SU-DHL-6 (cell line): ENCODE results near the gene SLC6A8.

Experiments
- H2AFZ ChIP-seq: fragments of 200-600 bp; sonication (generic); 2 replicates; pipeline ENCODE4 v1.6.1; 2014; ENCODE audit warnings: low read depth, mild to moderate bottlenecking, moderate library complexity, mixed read lengths, antibody characterized with exemption, low read length; ENCODE audit not compliant: severe bottlenecking
- H3F3A ChIP-seq: fragments of 200-600 bp; shearing (Covaris generic); 2 replicates; pipeline ENCODE4 v1.6.0; 2016; ENCODE audit warnings: antibody characterized with exemption, mild to moderate bottlenecking; ENCODE audit not compliant: insufficient read depth
- H3K27ac ChIP-seq: fragments of 200-600 bp; sonication (generic); 2 replicates; pipeline ENCODE4 v1.5.1; 2016; ENCODE audit warnings: low read depth, mild to moderate bottlenecking, low read length, moderate library complexity, mixed read lengths
- H3K27me3 ChIP-seq: fragments of 200-600 bp; sonication (generic), shearing (Covaris generic); 2 replicates; pipeline ENCODE4 v1.6.0; 2014; ENCODE audit warnings: mild to moderate bottlenecking, low read length
- H3K36me3 ChIP-seq: fragments of 200-600 bp; sonication (generic); 2 replicates; pipeline ENCODE4 v1.6.1; 2014; ENCODE audit warnings: mild to moderate bottlenecking, low read length, mixed read lengths
- H3K4me2 ChIP-seq: fragments of 300-600, 200-600 bp; shearing (Covaris generic), sonication (generic); 2 replicates; pipeline ENCODE4 v1.6.0; 2014; ENCODE audit warnings: low read length, low read depth, mild to moderate bottlenecking; ENCODE audit not compliant: poor library complexity, severe bottlenecking
- H3K4me3 ChIP-seq: fragments of 200-600 bp; sonication (generic); 2 replicates; pipeline ENCODE4 v1.5.1; 2014; ENCODE audit warnings: antibody characterized with exemption, low read length, mild to moderate bottlenecking, mixed read lengths; ENCODE audit not compliant: insufficient read depth, poor library complexity, severe bottlenecking
- H3K79me2 ChIP-seq: fragments of 200-600 bp; sonication (generic); 2 replicates; pipeline ENCODE4 v1.6.1; 2014; ENCODE audit warnings: mild to moderate bottlenecking, low read length, moderate library complexity; ENCODE audit not compliant: insufficient read depth
- H3K9ac ChIP-seq: fragments of 200-600 bp; sonication (generic); 2 replicates; pipeline ENCODE4 v1.7.0; 2014; ENCODE audit warnings: mild to moderate bottlenecking, low read length
- H3K9me2 ChIP-seq: fragments of 200-600 bp; sonication (generic); replicated peaks from 2 replicates; pipeline ENCODE4 v1.6.1; 2014; ENCODE audit warnings: low read length; ENCODE audit not compliant: insufficient read depth
- H3K9me3 ChIP-seq: fragments of 200-600 bp; sonication (generic); 2 replicates; pipeline ENCODE4 v1.6.1; 2014; ENCODE audit warnings: low read length, mixed read lengths; ENCODE audit not compliant: insufficient read depth
- H4K20me1 ChIP-seq: fragments of 200-600 bp; sonication (generic); 2 replicates; pipeline ENCODE4 v1.6.1; 2014; ENCODE audit warnings: low read depth, mild to moderate bottlenecking, antibody characterized with exemption, low read length, moderate library complexity, mixed read lengths
- EZH2phosphoT487 ChIP-seq: fragments of 200-600 bp; sonication (generic), shearing (Covaris generic); conservative IDR thresholded peaks from 2 replicates; pipeline ENCODE4 v1.6.1; 2018; ENCODE audit warnings: mild to moderate bottlenecking, antibody characterized with exemption, low read length, moderate library complexity, mixed read lengths
- TF ChIP-seq, protein P1 (sequence below): fragments of 200-600 bp; sonication (generic); IDR thresholded peaks from one replicate; pipeline ENCODE4 v1.5.1; 2017; ENCODE audit warnings: antibody characterized with exemption, mild to moderate bottlenecking, low read length, moderate library complexity; ENCODE audit not compliant: insufficient read depth, poor library complexity, severe bottlenecking

Gene SLC6A8

DNA sequence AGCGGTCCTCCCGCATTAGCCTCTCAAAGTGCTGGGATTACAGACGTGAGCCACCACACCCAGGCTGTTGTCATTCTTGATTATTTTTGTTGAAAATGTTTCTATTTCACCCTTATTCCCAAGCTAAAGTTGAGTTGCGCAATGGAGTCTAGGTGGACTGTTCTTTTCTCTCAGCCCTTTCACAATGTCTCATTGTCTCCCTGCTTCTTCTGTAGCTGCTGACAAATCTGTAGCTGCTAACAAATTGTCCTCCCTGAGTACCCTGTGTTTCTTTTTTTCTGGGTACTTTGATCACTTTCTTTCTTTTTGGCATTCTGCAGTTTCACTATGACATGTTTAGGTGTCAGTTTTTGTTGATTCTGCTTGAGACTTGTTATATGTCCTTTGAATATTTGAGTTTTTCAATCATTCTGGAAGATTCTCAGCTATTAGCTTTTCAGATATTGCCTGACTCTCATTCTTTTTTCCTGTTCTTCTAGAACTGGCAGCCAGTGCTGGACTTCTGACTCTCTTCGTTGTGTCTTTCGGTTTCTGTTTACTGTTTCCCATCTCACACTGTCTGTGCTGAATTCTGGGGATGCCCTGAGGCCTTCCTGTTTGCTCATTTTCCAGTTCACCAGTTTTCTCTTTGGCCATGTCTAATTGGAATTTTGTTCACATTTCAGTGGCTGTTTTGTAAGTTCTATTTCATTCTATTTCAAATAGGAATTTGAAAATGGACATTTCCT lies 43.6 kb downstream of the SLC6A8 start:
- no peak overlapping the region for H3K4me3 ChIP-seq
- no peak overlapping the region for H3K4me2 ChIP-seq
- H3K27ac ChIP-seq: no peak overlapping the region
- H3K27me3 ChIP-seq: no peaks in the 10 kb centered on the region
- H3K9ac ChIP-seq: no peak overlapping the region
- no peaks in the 10 kb centered on the region for H4K20me1 ChIP-seq
- H3K79me2 ChIP-seq: no peaks in the 10 kb centered on the region
- no peaks in the 10 kb centered on the region for H3K36me3 ChIP-seq
- H3F3A ChIP-seq: no peaks in the 10 kb centered on the region
- no peak overlapping the region for H2AFZ ChIP-seq
- no peaks in the 10 kb centered on the region for H3K9me3 ChIP-seq
- no peaks in the 10 kb centered on the region for H3K9me2 ChIP-seq
- TF ChIP-seq, protein P1, sequence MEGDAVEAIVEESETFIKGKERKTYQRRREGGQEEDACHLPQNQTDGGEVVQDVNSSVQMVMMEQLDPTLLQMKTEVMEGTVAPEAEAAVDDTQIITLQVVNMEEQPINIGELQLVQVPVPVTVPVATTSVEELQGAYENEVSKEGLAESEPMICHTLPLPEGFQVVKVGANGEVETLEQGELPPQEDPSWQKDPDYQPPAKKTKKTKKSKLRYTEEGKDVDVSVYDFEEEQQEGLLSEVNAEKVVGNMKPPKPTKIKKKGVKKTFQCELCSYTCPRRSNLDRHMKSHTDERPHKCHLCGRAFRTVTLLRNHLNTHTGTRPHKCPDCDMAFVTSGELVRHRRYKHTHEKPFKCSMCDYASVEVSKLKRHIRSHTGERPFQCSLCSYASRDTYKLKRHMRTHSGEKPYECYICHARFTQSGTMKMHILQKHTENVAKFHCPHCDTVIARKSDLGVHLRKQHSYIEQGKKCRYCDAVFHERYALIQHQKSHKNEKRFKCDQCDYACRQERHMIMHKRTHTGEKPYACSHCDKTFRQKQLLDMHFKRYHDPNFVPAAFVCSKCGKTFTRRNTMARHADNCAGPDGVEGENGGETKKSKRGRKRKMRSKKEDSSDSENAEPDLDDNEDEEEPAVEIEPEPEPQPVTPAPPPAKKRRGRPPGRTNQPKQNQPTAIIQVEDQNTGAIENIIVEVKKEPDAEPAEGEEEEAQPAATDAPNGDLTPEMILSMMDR: no peak
- TF ChIP-seq EZH2phosphoT487: no peak

DNA sequence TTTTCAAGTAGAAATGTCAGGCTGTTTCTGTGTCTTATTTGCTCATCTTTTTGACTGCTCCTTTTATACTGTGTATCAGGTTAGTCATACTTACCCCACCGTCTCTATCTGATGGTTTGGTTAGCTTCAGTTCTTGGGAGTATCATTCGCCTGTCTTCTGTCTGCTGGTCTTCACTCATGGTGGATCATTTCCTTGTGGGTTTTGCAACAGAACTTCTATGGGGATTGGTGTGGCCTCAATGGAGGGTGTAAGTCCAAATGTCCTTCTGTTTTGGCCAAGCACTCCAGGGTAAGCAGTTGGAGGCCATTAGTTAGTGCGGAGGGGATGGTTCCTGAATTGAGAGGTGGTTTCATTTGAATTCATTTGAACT lies 44.1 kb downstream of the SLC6A8 start:
- Histone ChIP-seq H3K27ac (no peak overlapping the region), H3K36me3 (no peaks in the 10 kb centered on the region), H4K20me1 (no peaks in the 10 kb centered on the region), H2AFZ (no peak overlapping the region), H3K4me2 (no peak overlapping the region), H3K9me2 (no peaks in the 10 kb centered on the region), H3K27me3 (no peaks in the 10 kb centered on the region), H3K9ac (no peak overlapping the region), H3K79me2 (no peaks in the 10 kb centered on the region), H3K4me3 (no peak overlapping the region), H3F3A (no peaks in the 10 kb centered on the region), H3K9me3 (no peaks in the 10 kb centered on the region)
- TF ChIP-seq, protein P1: no peak
- no peak for TF ChIP-seq EZH2phosphoT487

DNA sequence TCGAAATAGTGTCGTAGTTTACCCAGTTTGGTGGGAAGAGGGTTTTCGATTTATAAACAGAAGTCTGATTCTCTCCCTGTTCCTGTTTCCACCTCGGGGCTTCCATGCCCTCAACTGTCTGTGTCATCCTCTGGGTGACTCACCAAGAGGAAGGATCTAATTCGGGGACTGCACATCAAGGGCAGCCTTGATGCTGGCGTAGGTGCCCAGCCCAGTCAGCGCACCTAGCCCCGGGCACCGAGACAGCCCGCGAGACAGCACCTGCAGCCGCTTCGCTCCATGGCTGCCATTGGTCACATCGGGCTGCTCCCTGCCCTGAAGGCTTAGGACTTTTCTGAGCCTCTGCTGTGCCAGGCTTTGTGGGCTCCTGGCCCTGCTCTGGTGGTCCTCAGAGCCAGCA lies 44.7 kb downstream of the SLC6A8 start:
- H3K79me2 ChIP-seq: no peaks in the 10 kb centered on the region
- no peak overlapping the region for H3K27ac ChIP-seq
- H3K9ac ChIP-seq: no peak overlapping the region

More for the DNA sequence above, 44.7 kb downstream of the SLC6A8 start:
- H3K4me3 ChIP-seq: no peak overlapping the region
- H3K27me3 ChIP-seq: no peaks in the 10 kb centered on the region
- no peaks in the 10 kb centered on the region for H4K20me1 ChIP-seq
- H2AFZ ChIP-seq: no peak overlapping the region
- TF ChIP-seq, protein P1: no peak
- TF ChIP-seq EZH2phosphoT487: no peak
- H3K9me2 ChIP-seq: no peaks in the 10 kb centered on the region
- no peaks in the 10 kb centered on the region for H3F3A ChIP-seq
- no peaks in the 10 kb centered on the region for H3K36me3 ChIP-seq
- H3K4me2 ChIP-seq: no peak overlapping the region
- H3K9me3 ChIP-seq: no peaks in the 10 kb centered on the region
